Neural cell (in vitro differentiated cells): ENCODE measurements around the gene NRIP3. TPM values are rescaled to one million over a fixed set of nuclear protein-coding genes. Genes with fewer than 3 reads are reported as not detected.
"Not testable (repeated sequence)": the region's sequence is repeated elsewhere in the genome, so short reads cannot be mapped to it uniquely, and the experiment has no call there.

Experiments used
- H2AFZ ChIP-seq: fragments of 200-600, 300-800 bp; sonication (generic), shearing (Covaris generic); 2 replicates; pipeline ENCODE4 v1.6.0; 2014; ENCODE audit warnings: low read depth, mild to moderate bottlenecking, antibody characterized with exemption, low read length, moderate library complexity
- H3F3A ChIP-seq: fragments of 200-600 bp; shearing (Covaris generic); 2 replicates; pipeline ENCODE4 v1.6.1; 2016; ENCODE audit warnings: mild to moderate bottlenecking, moderate library complexity, mixed read lengths, antibody characterized with exemption, low read length; ENCODE audit not compliant: insufficient read depth, poor library complexity, severe bottlenecking
- H3K27ac ChIP-seq: fragments of 200-600, 300-800 bp; sonication (generic), shearing (Covaris generic); 2 replicates; pipeline ENCODE4 v1.5.1; 2014; ENCODE audit warnings: mild to moderate bottlenecking, low read length, moderate library complexity
- H3K27me3 ChIP-seq: fragments of 300-800, 200-600 bp; sonication (generic), shearing (Covaris generic); 2 replicates; pipeline ENCODE4 v1.6.0; 2014; ENCODE audit warnings: mild to moderate bottlenecking, low read depth, low read length, moderate library complexity; ENCODE audit not compliant: insufficient read depth
- H3K36me3 ChIP-seq: fragments of 300-800, 200-600 bp; sonication (generic), shearing (Covaris generic); 2 replicates; pipeline ENCODE4 v1.5.1; 2014; ENCODE audit warnings: mild to moderate bottlenecking, antibody characterized with exemption, low read length, moderate library complexity; ENCODE audit not compliant: insufficient read depth
- H3K4me2 ChIP-seq: fragments of 300-800, 200-600 bp; sonication (generic), shearing (Covaris generic); 2 replicates; pipeline ENCODE4 v1.6.0; 2014; ENCODE audit warnings: mild to moderate bottlenecking, low read length
- H3K4me3 ChIP-seq: fragments of 300-800, 200-600 bp; sonication (generic), shearing (Covaris generic); 2 replicates; pipeline ENCODE4 v1.5.1; 2014; ENCODE audit warnings: mild to moderate bottlenecking, low read length, moderate library complexity
- H3K79me2 ChIP-seq: fragments of 200-600 bp; shearing (Covaris generic); replicated peaks from 2 replicates; pipeline ENCODE4 v1.6.0; 2014; ENCODE audit warnings: mild to moderate bottlenecking, low read length, moderate library complexity; ENCODE audit not compliant: insufficient read depth
- H3K9ac ChIP-seq: fragments of 300-800, 200-600 bp; sonication (generic), shearing (Covaris generic); 2 replicates; pipeline ENCODE4 v1.6.1; 2016; ENCODE audit warnings: mild to moderate bottlenecking, low read length, mixed read lengths
- H3K9me2 ChIP-seq: fragments of 200-600 bp; shearing (Covaris generic); 2 replicates; pipeline ENCODE4 v1.6.1; 2016; ENCODE audit warnings: mild to moderate bottlenecking, low read length, mixed read lengths; ENCODE audit not compliant: insufficient read depth
- H3K9me3 ChIP-seq: fragments of 200-600, 300-800 bp; sonication (generic), shearing (Covaris generic); 2 replicates; pipeline ENCODE4 v1.6.1; 2016; ENCODE audit warnings: mild to moderate bottlenecking, mixed run types, low read length, moderate library complexity, mixed read lengths
- H4K20me1 ChIP-seq: fragments of 200-600 bp; shearing (Covaris generic); 2 replicates; pipeline ENCODE4 v1.6.1; 2016; ENCODE audit warnings: mild to moderate bottlenecking, mixed run types; ENCODE audit not compliant: insufficient read depth
- CTCF ChIP-seq: fragments of 450-650 bp; IDR thresholded peaks from 2 replicates; pipeline ENCODE4 v1.5.1; 2014; ENCODE audit warnings: antibody characterized with exemption, mild to moderate bottlenecking, moderate library complexity; ENCODE audit not compliant: poor library complexity, severe bottlenecking
- EP300 ChIP-seq: fragments of 450-650 bp; conservative IDR thresholded peaks from 2 replicates; pipeline ENCODE4 v1.6.1; 2014; ENCODE audit warnings: antibody characterized with exemption, mild to moderate bottlenecking, moderate library complexity; ENCODE audit not compliant: poor library complexity, severe bottlenecking
- EZH2 ChIP-seq: fragments of 200-600, 300-800 bp; shearing (Covaris generic), sonication (generic); IDR thresholded peaks from 2 replicates; pipeline ENCODE4 v1.6.1; 2014; ENCODE audit warnings: antibody characterized with exemption, low read length, borderline replicate concordance, mild to moderate bottlenecking; ENCODE audit not compliant: insufficient read depth, poor library complexity, severe bottlenecking
- MXI1 ChIP-seq: fragments of 450-650 bp; conservative IDR thresholded peaks from 2 replicates; pipeline ENCODE4 v1.6.1; 2014; ENCODE audit warnings: antibody characterized with exemption, mild to moderate bottlenecking; ENCODE audit not compliant: poor library complexity, severe bottlenecking
- POLR2AphosphoS5 ChIP-seq: IDR thresholded peaks from 2 replicates; pipeline ENCODE4 v1.6.1; 2012
- RAD21 ChIP-seq: fragments of 450-650 bp; conservative IDR thresholded peaks from 2 replicates; pipeline ENCODE4 v1.6.1; 2014; ENCODE audit warnings: antibody characterized with exemption, mild to moderate bottlenecking, moderate library complexity
- REST ChIP-seq: IDR thresholded peaks from 2 replicates; pipeline ENCODE4 v1.6.1; 2012; ENCODE audit warnings: borderline replicate concordance
- SMC3 ChIP-seq: fragments of 450-650 bp; conservative IDR thresholded peaks from 2 replicates; pipeline ENCODE4 v1.6.1; 2014; ENCODE audit warnings: antibody characterized with exemption, mild to moderate bottlenecking, moderate library complexity; ENCODE audit not compliant: poor library complexity
- TAF1 ChIP-seq: IDR thresholded peaks from 2 replicates; pipeline ENCODE4 v1.6.1; 2012; ENCODE audit warnings: low read depth
- polyA plus RNA-seq: library from polyadenylated mRNA; depleted of rRNA; stranded (reverse); fragments of >200 nt; gene quantifications from 2 replicates; pipeline ENCODE4 v1.2.3, GENCODE V29; 2014

The NRIP3 gene
- polyA plus RNA-seq, 1 donor from 2014 or later, result 8.8 TPM

- Histone ChIP-seq H3K27ac (no peak overlapping the region), H3K9ac (no peak overlapping the region), H4K20me1 (no peaks in the 10 kb centered on the region), H3K79me2 (no peaks in the 10 kb centered on the region), H3K4me2 (no peak overlapping the region), H3K9me3 (no peaks in the 10 kb centered on the region), H3K4me3 (no peak overlapping the region), H3F3A (no peaks in the 10 kb centered on the region), H3K27me3 (no peaks in the 10 kb centered on the region), H2AFZ (no peak overlapping the region), H3K9me2 (no peaks in the 10 kb centered on the region), H3K36me3 (no peaks in the 10 kb centered on the region)
- TF ChIP-seq CTCF (no peak), REST (no peak), POLR2AphosphoS5 (no peak), TAF1 (no peak), MXI1 (no peak), EP300 (no peak), RAD21 (no peak), SMC3 (no peak), EZH2 (no peak)
These were observed 66.1 kb downstream of the NRIP3 start for GRCh38 chr11:8937659-8938058.

GRCh38 chr11:8937159-8937558 lies 66.6 kb downstream of the NRIP3 start:
- no peaks in the 10 kb centered on the region for H3K9me3 ChIP-seq
- no peaks in the 10 kb centered on the region for H3K27me3 ChIP-seq
- H2AFZ ChIP-seq, result no peak overlapping the region
- no peaks in the 10 kb centered on the region for H3K79me2 ChIP-seq
- H3K4me2 ChIP-seq, result no peak overlapping the region
- H3K4me3 ChIP-seq, result no peak overlapping the region
- H3K36me3 ChIP-seq, result no peaks in the 10 kb centered on the region
- H3K9me2 ChIP-seq, result no peaks in the 10 kb centered on the region
- TF ChIP-seq MXI1, result no peak
- no peak for TF ChIP-seq POLR2AphosphoS5
- no peak for TF ChIP-seq EZH2
- TF ChIP-seq SMC3, result no peak
- TF ChIP-seq REST, result no peak
- TF ChIP-seq TAF1, result no peak
- TF ChIP-seq RAD21, result no peak
- no peak for TF ChIP-seq EP300
- no peak for TF ChIP-seq CTCF
- H3K9ac ChIP-seq, result no peak overlapping the region
- no peaks in the 10 kb centered on the region for H4K20me1 ChIP-seq
- no peaks in the 10 kb centered on the region for H3F3A ChIP-seq
- no peak overlapping the region for H3K27ac ChIP-seq

GRCh38 chr11:8935789-8936188 lies 68.0 kb downstream of the NRIP3 start:
- not testable (repeated sequence) for H3F3A ChIP-seq, H3K9ac ChIP-seq, H3K9me3 ChIP-seq, H3K27me3 ChIP-seq, H3K36me3 ChIP-seq, H3K4me2 ChIP-seq, H3K27ac ChIP-seq, H3K4me3 ChIP-seq, H4K20me1 ChIP-seq, H3K79me2 ChIP-seq, H3K9me2 ChIP-seq, H2AFZ ChIP-seq
